Measurements from ENCODE around the gene KCNQ1.

The KCNQ1 gene

DNA sequence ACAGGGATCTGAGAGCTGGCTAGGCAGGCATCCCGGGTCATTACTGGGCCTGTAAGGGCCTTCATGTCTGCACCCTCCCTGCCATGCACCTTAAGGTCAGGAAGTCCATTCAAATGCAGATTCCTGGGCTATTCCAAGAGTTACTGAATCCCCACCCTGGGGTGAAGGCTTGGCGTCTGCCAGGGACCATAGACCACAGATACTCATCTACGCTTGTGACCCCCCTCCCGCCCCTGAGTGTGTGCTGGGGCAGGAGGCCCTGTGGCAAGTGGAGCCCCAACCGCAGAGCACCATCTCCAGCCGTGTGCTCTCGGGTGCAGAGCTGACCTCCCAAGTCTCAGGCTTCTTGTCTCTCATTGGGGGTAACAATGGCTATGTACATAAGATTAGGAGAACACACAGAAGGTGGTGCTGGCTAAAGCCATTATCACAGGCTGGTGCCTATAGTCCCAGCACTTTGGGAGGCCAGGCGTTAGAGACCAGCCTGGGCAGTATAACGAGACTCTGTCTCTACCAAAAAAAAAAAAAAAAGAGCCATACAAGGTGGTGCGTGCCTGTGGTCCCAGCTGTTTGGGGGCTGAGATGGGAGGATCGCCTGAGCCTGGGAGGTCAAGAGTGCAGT, 274.1 kb downstream of the KCNQ1 start:
- Histone ChIP-seq H3K27me3 (ENCODE audit: insufficient read depth, low read length) (peaks cover 65% of the 10 kb centered on the region), H3K9me3 (ENCODE audit: low read length) (peaks cover 1% of the 10 kb centered on the region), H3K4me1 (ENCODE audit: insufficient read depth, low read length) (peaks cover 25% of the 10 kb centered on the region), H2AFZ (ENCODE audit: low read depth, low read length) (no peak overlapping the region), H3K4me3 (ENCODE audit: low read length) (no peak overlapping the region), H3K36me3 (ENCODE audit: insufficient read depth, low read length) (no peaks in the 10 kb centered on the region)

GRCh38 chr11:2719831-2720590, 275.2 kb downstream of the KCNQ1 start:
- H3K9me3 ChIP-seq (ENCODE audit: low read length): peaks cover 1% of the 10 kb centered on the region
- no peak overlapping the region for H2AFZ ChIP-seq (ENCODE audit: low read depth, low read length)
- H3K27me3 ChIP-seq (ENCODE audit: insufficient read depth, low read length): peaks cover 68% of the 10 kb centered on the region
- H3K4me3 ChIP-seq (ENCODE audit: low read length): no peak overlapping the region
- no peaks in the 10 kb centered on the region for H3K36me3 ChIP-seq (ENCODE audit: insufficient read depth, low read length)
- H3K4me1 ChIP-seq (ENCODE audit: insufficient read depth, low read length): peaks cover 25% of the 10 kb centered on the region

- no peaks in the 10 kb centered on the region for H3K36me3 ChIP-seq (ENCODE audit: insufficient read depth, low read length)
- peaks cover 64% of the 10 kb centered on the region for H3K27me3 ChIP-seq (ENCODE audit: insufficient read depth, low read length)
- peaks cover 25% of the 10 kb centered on the region for H3K4me1 ChIP-seq (ENCODE audit: insufficient read depth, low read length)
- no peak overlapping the region for H2AFZ ChIP-seq (ENCODE audit: low read depth, low read length)
- no peak overlapping the region for H3K4me3 ChIP-seq (ENCODE audit: low read length)
- H3K9me3 ChIP-seq (ENCODE audit: low read length): no peaks in the 10 kb centered on the region
Measured at GRCh38 chr11:2721210-2721916, 276.6 kb downstream of the KCNQ1 start.

GRCh38 chr11:2722955-2723354, 278.1 kb downstream of the KCNQ1 start:
- H3K4me1 ChIP-seq (ENCODE audit: insufficient read depth, low read length): peaks cover 25% of the 10 kb centered on the region

GRCh38 chr11:2724104-2724503, 279.3 kb downstream of the KCNQ1 start:
- Histone ChIP-seq H3K4me3 (ENCODE audit: low read length) (no peak overlapping the region), H3K27me3 (ENCODE audit: insufficient read depth, low read length) (peaks cover 61% of the 10 kb centered on the region)

More at GRCh38 chr11:2722955-2723354, 278.1 kb downstream of the KCNQ1 start:
- no peak overlapping the region for H2AFZ ChIP-seq (ENCODE audit: low read depth, low read length)
- peaks cover 62% of the 10 kb centered on the region for H3K27me3 ChIP-seq (ENCODE audit: insufficient read depth, low read length)
- H3K36me3 ChIP-seq (ENCODE audit: insufficient read depth, low read length): no peaks in the 10 kb centered on the region
- H3K9me3 ChIP-seq (ENCODE audit: low read length): no peaks in the 10 kb centered on the region
- no peak overlapping the region for H3K4me3 ChIP-seq (ENCODE audit: low read length)

DNA sequence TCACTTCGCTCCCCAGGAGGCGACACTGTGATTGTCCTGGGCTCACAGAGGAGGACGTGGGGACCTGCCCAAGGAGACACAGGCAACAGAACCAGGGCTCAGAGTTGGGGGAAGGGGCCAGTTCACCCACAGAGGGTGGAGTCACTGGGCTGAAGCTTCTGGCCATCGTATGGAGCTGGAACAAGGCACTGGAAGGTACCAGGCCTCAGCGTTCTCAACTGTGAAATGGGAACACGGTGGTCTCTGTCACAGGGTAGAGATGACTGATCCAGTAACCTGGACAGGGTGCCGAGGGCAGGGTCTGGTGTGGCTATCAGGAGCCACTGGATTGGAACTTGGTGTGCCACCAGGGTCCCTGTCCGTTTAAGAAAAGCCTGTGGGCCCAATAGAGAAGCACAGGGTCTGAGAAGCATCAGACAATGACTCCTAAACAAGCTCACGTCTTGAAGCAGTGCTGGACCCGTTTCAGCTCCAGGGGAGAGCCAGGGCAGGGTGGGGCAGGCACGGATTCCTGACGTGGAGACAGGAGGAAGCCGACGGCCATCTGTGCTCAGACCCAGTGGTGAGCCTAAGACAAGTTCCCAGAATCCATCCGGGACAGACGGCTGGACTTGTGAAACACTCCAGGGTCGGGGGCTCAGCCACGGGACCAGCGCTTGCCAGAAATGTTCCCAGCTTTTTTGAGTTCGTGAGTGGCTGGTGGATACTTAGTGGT, 280.0 kb downstream of the KCNQ1 start:
- no peak overlapping the region for H3K4me3 ChIP-seq (ENCODE audit: low read length)
- H3K4me1 ChIP-seq (ENCODE audit: insufficient read depth, low read length): peaks cover 22% of the 10 kb centered on the region
- H3K27me3 ChIP-seq (ENCODE audit: insufficient read depth, low read length): peaks cover 60% of the 10 kb centered on the region
- no peaks in the 10 kb centered on the region for H3K36me3 ChIP-seq (ENCODE audit: insufficient read depth, low read length)
- no peak overlapping the region for H2AFZ ChIP-seq (ENCODE audit: low read depth, low read length)
- no peaks in the 10 kb centered on the region for H3K9me3 ChIP-seq (ENCODE audit: low read length)

More at GRCh38 chr11:2724104-2724503, 279.3 kb downstream of the KCNQ1 start:
- Histone ChIP-seq H3K9me3 (ENCODE audit: low read length) (no peaks in the 10 kb centered on the region), H3K4me1 (ENCODE audit: insufficient read depth, low read length) (peaks cover 25% of the 10 kb centered on the region), H2AFZ (ENCODE audit: low read depth, low read length) (no peak overlapping the region), H3K36me3 (ENCODE audit: insufficient read depth, low read length) (no peaks in the 10 kb centered on the region)

- Histone ChIP-seq H3K36me3 (ENCODE audit: insufficient read depth, low read length) (no peaks in the 10 kb centered on the region), H3K9me3 (ENCODE audit: low read length) (no peaks in the 10 kb centered on the region), H3K4me3 (ENCODE audit: low read length) (no peak overlapping the region), H3K4me1 (ENCODE audit: insufficient read depth, low read length) (peaks cover 17% of the 10 kb centered on the region), H2AFZ (ENCODE audit: low read depth, low read length) (no peak overlapping the region), H3K27me3 (ENCODE audit: insufficient read depth, low read length) (peaks cover 57% of the 10 kb centered on the region)
Measured at GRCh38 chr11:2725368-2726300, 280.8 kb downstream of the KCNQ1 start.

GRCh38 chr11:2726964-2727363, 282.2 kb downstream of the KCNQ1 start:
- Histone ChIP-seq H3K4me1 (ENCODE audit: insufficient read depth, low read length) (peaks cover 4% of the 10 kb centered on the region), H3K9me3 (ENCODE audit: low read length) (no peaks in the 10 kb centered on the region), H3K27me3 (ENCODE audit: insufficient read depth, low read length) (peaks cover 54% of the 10 kb centered on the region), H2AFZ (ENCODE audit: low read depth, low read length) (no peak overlapping the region), H3K4me3 (ENCODE audit: low read length) (no peak overlapping the region), H3K36me3 (ENCODE audit: insufficient read depth, low read length) (no peaks in the 10 kb centered on the region)

DNA sequence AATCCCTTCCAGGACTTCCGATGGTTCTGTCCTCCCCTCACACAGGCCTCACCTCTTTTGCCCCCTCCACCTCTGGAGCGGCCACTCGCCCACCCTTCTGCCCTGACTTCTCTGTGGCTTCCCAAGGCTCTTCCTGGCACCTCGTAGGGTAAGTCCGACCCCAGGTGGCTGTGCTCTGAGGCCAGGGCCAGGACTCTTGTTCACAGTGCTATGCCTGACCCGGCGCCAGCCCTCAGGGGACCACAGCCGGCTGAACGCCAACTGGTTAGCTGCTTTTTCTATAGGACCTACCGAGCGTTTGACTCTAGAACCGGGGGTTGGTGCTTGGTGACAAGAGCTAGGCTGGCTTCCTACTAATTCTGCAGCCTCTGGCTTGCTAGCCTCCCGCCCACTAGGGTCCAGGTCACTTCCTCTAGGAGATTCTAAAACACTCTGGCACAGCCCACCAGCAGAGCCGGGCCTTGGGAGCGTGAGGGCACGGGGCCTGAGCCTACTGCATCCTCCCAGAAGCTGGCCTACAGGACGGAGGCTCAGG, 283.4 kb downstream of the KCNQ1 start:
- Histone ChIP-seq H3K27me3 (ENCODE audit: insufficient read depth, low read length) (peaks cover 42% of the 10 kb centered on the region), H3K36me3 (ENCODE audit: insufficient read depth, low read length) (no peaks in the 10 kb centered on the region), H2AFZ (ENCODE audit: low read depth, low read length) (no peak overlapping the region), H3K4me3 (ENCODE audit: low read length) (no peak overlapping the region), H3K9me3 (ENCODE audit: low read length) (no peaks in the 10 kb centered on the region), H3K4me1 (ENCODE audit: insufficient read depth, low read length) (peaks cover 4% of the 10 kb centered on the region)

- H3K27me3 ChIP-seq (ENCODE audit: insufficient read depth, low read length): peaks cover 36% of the 10 kb centered on the region
- peaks cover 4% of the 10 kb centered on the region for H3K4me1 ChIP-seq (ENCODE audit: insufficient read depth, low read length)
- H3K36me3 ChIP-seq (ENCODE audit: insufficient read depth, low read length): no peaks in the 10 kb centered on the region
- H2AFZ ChIP-seq (ENCODE audit: low read depth, low read length): no peak overlapping the region
- no peaks in the 10 kb centered on the region for H3K9me3 ChIP-seq (ENCODE audit: low read length)
- no peak overlapping the region for H3K4me3 ChIP-seq (ENCODE audit: low read length)
Measured at GRCh38 chr11:2728663-2729332, 284.0 kb downstream of the KCNQ1 start.

- Histone ChIP-seq H3K27me3 (ENCODE audit: insufficient read depth, low read length) (peaks cover 28% of the 10 kb centered on the region), H3K4me3 (ENCODE audit: low read length) (no peak overlapping the region), H2AFZ (ENCODE audit: low read depth, low read length) (no peak overlapping the region), H3K9me3 (ENCODE audit: low read length) (no peaks in the 10 kb centered on the region), H3K36me3 (ENCODE audit: insufficient read depth, low read length) (no peaks in the 10 kb centered on the region), H3K4me1 (ENCODE audit: insufficient read depth, low read length) (peaks cover 4% of the 10 kb centered on the region)
Measured at GRCh38 chr11:2729841-2730240, 285.0 kb downstream of the KCNQ1 start.
